ENCODE measurements around the gene HOXA7.
A peak's percentile ranks its signal among the peaks of the same experiment; 100 is the strongest.

The HOXA7 gene

DNA sequence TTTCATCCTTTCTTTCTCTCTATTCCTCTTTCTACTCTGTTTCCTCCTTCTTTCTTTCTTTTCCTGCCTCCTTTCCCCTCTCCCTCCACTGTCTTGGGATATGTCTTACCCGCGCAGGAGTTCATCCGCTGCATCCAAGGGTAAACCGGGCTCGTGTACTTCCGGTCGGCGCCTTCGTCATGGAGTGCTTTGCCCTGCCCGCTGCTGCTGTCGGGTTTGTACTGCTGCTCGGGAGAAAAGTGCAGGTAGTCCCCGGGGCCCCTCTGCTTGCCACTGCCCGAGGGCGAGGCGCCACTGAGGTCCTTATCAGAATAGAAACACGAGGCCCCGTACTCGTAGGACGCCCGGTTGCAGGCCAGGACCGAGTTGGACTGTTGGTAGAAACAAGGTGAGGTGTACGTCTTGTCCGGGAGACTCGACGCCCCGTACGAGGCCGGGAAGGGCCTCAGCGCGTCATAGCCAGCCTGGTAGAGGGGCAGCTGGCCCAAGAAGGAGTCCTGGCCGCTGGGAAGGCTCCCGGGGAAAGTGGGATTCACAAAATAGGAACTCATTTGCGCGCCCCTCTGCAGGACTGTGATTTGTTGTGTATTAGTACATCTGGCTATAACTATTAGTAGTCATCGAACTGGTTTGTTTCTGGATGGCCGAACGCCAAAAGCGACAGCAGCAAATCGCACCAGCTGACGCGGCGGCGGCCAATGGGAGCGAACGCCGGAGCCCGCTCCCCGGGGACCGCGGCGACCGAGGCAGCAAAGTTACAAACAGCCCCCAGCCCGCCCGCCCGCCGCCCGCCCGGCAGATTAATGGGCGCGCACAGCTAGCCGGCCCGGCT lies 9.1 kb downstream of the HOXA7 start, which contains the start of gene HOXA6:
TSS of gene HOXA6 (minus strand) at position 576 of the 832 bp plus-strand sequence. CDS start at position 551, 25 bp downstream.
- DNase-seq, result peak in 1 of 3 donors; percentile 57

GRCh38 chr7:27146491-27147198 lies 9.8 kb downstream of the HOXA7 start:
- DNase-seq, result no peak

GRCh38 chr7:27145914-27146412 lies 10.5 kb downstream of the HOXA7 start:
- DNase-seq, result no peak

DNA sequence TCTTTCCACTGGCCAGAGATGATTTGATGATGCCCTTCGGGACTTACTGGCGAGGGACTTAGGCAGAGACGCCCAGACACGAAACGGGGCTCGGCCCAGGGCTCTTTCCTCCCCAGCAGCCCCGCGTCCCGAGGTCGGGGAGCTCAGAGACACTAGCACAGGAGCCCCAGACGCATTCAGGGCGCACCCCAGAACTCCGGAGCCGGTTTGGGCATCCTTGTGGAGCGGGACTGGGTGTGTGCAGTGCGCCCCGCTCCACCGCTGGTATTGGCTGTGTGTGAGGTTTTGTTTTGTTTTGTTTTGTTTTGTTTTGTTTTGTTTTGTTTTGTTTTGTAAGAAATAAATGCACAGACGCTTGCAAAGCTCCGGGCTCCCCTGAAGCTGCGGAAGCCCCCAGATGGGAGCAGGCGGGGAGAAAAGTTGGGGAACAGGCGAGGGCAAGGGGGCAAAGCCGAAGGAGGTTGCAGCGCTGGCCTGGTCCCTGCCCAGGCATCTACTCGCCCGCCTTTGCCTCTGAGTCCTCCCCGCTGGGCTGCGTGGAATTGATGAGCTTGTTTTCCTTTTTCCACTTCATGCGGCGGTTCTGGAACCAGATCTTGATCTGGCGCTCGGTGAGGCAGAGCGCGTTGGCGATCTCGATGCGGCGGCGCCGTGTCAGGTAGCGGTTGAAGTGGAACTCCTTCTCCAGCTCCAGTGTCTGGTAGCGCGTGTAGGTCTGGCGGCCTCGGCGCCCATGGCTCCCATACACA lies 11.1 kb downstream of the HOXA7 start:
- no peak for DNase-seq

DNA sequence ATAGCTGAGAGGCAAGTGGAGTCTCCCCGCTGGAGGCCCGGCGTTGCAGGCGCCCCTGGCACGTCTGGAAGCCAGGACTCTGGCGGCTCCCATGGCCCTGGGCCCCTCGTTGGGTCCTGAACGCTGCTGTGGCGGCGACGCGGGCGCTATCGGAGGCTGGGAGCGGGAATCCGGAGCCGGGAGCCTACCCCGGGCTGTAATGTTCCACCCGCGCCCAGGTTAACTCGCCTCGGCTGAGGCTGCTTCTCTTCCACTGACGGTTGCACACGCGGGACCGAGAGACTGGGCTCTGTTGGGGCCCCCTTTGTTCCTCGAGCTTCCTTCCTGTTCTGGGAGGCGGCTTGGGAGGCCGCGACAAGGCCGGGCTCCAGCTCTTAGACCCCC lies 11.7 kb downstream of the HOXA7 start:
- no peak for DNase-seq

DNA sequence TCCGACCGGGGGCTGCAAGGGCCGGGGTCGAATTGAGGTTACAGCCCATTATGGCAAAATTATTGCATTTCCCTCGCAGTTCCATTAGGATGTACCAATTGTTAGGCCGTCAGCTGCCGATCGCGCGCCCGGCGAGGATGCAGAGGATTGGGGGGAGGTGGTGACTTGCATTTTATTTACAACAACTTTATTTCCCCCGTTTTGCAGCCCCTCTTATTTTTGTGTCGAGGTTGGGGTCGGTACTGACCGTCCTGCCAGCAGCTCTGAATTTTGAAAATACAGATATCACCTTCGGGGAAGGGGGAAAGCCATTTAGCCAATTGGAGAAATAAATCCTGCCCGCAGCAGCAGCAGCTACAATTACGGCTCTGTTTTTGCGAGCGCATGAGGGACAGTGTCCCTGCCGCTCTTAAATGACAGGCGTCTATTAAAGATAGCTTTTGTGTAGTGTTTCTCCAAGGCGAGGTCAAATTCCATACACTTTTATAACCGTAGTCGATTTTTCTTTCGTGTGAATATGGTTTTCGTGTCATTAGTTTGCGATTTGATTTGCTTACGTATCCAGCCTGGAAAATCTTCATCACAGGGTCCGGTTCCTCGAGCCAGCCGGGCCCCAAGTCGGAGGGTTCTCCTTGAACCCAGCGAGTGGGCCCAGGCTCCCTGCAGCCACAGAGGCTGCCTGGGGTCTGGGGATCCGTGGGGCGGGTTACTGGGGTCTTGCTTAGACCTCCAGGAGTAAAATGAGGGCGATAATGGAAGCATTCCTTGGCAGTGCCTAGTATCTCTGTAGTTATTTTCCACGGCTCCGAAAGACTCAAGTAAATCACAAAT lies 12.3 kb downstream of the HOXA7 start:
- no peak for DNase-seq

GRCh38 chr7:27143023-27143949 lies 13.2 kb downstream of the HOXA7 start, which contains the start of gene HOXA5:
Gene HOXA5 (minus strand): TSS chr7:27143681. CDS start chr7:27143607, 74 bp downstream.
- peak; percentile 63 to 77 (median 73) for DNase-seq

DNA sequence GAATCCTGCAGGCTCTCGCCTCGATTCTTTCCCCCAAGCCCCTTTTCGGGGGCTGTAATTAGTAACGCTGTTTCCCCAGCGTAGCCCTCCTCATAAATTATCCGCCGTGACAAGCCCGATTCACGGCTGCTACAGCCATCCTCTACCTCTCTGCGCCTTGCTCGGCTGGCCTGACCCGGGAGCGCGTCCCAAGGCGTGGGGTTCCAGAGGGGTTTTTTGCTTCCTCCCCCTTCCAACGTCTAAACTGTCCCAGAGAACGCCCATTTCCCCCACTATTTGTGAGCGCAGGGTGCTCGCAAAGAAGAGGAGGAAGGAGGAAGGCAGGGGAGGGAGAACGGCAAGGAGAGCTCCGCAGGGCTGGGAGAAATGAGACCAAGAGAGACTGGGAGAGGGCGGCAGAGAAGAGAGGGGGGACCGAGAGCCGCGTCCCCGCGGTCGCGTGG lies 13.9 kb downstream of the HOXA7 start:
- DNase-seq, result no peak

DNA sequence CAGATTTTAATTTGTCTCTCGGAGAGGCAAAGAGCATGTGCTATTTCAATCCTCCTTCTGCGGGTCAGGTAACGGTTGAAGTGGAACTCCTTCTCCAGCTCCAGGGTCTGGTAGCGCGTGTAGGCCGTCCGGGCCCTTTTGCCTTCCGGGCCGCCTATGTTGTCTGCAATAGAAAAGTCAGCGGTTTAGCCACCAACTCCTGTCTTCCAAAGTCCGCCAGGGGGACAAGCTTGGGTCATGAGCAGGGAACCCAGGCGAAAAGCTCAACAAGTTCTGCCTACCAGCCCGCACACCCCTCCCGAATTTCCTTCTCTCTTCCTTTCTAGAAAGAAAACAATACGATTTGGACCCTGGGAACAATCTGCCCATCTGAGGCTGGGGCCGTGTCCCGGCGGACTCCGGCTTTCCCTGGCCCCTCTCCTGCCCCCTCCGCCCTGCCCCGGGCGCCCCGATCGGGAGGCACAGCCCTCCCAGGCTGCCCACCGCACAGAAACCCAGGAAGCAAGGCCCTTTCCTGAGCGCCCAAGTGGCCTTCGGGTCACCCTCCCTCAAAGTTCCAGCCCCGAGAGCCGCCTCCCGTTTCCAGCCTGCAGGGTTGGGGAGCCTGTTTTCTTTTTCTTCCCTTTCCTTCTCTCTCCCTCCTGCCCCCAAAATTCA lies 14.4 kb downstream of the HOXA7 start:
- peak in 1 of 3 donors; percentile 24 for DNase-seq

GRCh38 chr7:27141137-27141922 lies 15.1 kb downstream of the HOXA7 start:
- no peak for DNase-seq

- no peak for DNase-seq
Measured at GRCh38 chr7:27140126-27140857, 16.2 kb downstream of the HOXA7 start.

DNA sequence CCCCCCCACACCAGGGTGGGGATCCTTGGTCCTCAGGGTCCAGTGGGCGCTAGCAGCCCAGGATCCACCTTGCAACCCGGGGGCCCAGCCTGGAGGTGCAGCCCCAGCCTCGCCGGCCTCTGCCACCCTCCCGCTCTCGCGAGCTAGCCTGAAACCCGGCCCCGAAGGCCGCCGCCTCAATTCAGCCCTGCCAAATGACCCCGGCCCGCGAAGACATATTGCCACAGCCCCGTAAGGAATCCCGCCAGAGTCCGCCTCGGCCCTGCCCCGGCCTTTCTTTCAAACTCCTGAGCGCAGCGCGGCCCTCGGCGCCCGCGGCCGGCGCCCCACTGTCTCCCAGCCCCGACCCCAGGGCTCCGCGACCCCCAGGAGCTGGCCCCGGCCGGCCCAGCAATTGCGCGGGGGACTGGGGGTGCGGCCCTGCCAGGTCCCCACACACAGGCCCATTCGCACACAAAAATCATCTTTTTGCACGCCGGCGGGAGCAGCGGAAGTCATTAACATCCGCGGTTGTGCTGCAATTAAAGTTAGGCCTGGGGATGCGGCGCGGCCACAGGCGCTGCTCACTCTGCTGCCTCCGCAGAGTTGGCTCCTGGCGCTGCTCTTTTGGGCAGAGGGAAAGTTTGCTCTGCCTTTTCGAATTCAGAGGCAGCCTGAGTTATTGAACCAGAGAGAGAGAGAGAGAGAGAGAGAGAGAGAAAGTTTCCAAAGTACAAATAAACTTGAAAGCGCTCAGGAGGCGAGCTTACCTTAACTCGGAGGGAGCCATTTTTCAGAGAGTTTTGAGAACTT lies 16.9 kb downstream of the HOXA7 start:
- DNase-seq, result no peak

DNA sequence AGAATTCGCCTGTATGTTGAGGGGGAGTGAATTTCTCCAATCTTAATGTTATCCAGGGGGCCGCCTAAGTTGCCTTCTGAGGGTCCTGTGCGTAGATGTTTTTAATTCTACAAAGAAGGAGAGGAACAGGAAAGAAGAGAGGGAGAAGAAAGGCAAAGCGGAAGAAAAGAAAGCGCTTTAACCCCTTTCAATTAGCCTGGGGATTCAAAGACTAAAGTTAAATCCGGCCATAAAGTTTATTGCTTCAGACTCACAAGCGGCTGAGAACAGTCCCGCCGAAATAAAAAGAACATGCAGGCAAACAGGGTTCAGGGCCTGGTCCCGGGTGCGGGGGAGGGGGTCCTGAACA lies 17.5 kb downstream of the HOXA7 start:
- no peak for DNase-seq

GRCh38 chr7:27138472-27138871 lies 18.0 kb downstream of the HOXA7 start:
- no peak for DNase-seq

DNA sequence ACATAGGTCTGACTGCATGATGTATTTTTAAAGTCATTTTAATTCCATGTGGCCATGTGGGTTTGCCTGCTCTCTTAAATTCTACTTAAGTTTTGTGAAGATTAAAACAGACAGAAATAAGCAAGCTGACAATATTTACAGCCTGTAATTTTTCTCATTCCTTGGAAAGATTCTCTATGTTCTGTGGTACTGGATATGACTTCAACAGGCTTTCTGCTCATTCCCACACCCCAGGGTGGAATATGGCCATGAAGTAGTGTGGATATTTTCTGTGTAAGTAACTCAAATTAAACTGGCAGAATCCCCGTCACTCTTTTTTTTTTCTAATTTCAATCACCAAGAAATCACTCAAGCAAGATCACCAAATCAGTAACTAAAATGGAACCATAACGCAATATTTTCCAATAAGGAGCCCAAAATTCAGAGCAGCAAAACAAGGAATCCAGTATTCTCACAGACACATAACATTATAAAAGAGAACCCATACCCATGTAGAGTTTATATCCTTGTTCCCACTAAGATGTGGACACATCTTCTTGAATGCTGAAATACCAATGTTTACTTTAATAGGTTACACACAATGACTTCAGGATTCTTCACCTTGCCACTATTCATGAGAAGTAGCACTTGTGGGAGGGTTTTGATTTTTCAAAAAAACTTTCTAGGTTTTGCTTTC lies 18.7 kb downstream of the HOXA7 start:
- no peak for DNase-seq

DNA sequence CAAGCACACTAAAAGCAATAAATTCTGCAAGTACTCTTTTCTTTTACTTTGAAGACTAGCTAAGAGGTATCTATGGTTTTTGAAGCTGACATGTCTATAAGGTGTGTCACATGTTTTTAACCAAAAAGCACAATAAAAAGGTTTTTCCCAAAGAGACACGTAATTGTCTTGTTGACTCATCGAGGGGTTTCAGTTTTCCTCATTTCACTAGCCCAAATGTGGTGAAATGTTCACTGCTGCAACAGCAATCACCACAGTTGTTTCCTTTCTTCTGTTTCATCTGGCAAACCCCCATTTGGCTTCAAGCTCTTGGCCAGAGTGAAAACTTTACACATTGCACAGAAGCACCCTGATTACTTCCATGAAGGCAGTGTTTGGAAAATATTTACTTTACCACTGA lies 22.1 kb downstream of the HOXA7 start:
- peak; percentile 88 to 98 (median 97) for DNase-seq
